HG03342 (cell line): Measurements from ENCODE around the gene HLA-DOA.

Source experiments
- ATAC-seq: cut with Tn5 transposase; IDR thresholded peaks from one replicate; pipeline ENCODE4 v1.9.1; 2021; ENCODE audit warnings: mild to moderate bottlenecking, moderate library complexity; ENCODE audit not compliant: unreplicated experiment

The HLA-DOA gene

GRCh38 chr6:32968093-32968866 is 41.1 kb downstream of the HLA-DOA start, which contains the start of gene BRD2:
Gene BRD2 (plus strand): TSS chr6:32968594. CDS start chr6:32972899, 4,305 bp downstream.
- ATAC-seq, result peak; percentile 26

DNA sequence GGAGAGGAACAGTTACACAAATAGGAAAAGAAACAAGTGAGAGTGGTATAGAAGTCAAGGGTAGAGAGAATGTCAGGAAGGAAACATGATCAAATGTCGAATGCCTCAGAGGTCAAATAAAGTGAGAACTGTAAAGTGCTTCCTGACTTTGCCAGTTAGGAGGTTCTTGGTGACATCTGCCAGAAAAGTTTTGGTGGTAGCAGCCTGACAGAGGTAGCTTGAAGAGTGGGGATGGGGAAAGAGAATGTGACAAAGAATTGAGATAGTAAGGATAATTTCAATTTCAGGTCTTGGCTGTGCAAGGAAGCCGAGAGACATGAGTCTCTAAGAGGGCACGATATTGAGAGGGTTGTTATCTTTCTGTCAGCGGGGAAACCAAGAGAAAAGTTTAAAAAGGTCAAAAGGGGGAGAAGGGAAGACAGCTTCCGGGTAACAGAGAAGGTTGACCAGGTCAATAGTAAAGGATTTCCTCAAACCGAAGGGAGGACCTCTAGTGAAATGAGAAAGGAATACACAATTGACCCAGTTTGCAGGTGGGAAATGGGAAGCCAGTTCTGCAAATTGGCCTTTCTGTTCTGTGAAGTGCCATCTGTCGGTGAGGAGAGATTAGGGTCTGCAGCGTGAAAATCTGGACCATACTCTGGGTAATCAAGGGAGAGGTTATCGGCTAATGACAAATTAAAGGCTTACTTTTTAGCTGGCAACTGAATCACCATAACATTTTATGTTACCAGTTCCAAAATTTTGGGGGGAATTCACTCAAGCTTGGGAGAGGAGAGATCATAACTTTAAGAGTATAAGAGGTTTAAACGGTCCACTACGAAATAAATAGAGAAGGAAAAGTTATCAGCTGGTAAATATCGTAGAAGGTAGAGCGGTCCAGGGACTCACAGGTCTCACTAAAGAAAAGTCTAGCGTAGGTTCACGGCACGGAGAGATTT is 42.0 kb downstream of the HLA-DOA start:
- ATAC-seq, result no peak

- no peak for ATAC-seq
Measured at GRCh38 chr6:32964776-32965175, 44.6 kb downstream of the HLA-DOA start.

- no peak for ATAC-seq
Measured at GRCh38 chr6:32963866-32964265, 45.5 kb downstream of the HLA-DOA start.

GRCh38 chr6:32962213-32962826 is 47.1 kb downstream of the HLA-DOA start:
- ATAC-seq, result no peak

DNA sequence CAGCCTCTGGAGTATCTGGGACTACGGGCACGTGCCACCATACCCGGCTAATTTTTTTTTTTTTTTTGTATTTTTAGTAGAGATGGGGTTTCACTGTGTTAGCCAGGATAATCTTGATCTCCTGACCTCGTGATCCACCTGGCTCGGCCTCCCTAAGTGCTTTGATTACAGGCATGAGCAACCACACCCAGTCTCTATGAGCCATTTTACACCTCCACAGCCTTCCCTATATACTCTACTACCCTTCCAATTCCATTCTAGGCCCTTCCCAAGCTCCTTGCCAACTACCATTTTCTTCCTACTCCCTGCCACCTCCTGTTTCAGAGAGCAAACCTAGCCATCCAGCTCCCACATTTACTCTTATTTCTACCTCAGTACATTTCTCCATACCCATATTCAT is 48.8 kb downstream of the HLA-DOA start:
- ATAC-seq, result no peak

- no peak for ATAC-seq
Measured at GRCh38 chr6:32956176-32956575, 53.2 kb downstream of the HLA-DOA start.

DNA sequence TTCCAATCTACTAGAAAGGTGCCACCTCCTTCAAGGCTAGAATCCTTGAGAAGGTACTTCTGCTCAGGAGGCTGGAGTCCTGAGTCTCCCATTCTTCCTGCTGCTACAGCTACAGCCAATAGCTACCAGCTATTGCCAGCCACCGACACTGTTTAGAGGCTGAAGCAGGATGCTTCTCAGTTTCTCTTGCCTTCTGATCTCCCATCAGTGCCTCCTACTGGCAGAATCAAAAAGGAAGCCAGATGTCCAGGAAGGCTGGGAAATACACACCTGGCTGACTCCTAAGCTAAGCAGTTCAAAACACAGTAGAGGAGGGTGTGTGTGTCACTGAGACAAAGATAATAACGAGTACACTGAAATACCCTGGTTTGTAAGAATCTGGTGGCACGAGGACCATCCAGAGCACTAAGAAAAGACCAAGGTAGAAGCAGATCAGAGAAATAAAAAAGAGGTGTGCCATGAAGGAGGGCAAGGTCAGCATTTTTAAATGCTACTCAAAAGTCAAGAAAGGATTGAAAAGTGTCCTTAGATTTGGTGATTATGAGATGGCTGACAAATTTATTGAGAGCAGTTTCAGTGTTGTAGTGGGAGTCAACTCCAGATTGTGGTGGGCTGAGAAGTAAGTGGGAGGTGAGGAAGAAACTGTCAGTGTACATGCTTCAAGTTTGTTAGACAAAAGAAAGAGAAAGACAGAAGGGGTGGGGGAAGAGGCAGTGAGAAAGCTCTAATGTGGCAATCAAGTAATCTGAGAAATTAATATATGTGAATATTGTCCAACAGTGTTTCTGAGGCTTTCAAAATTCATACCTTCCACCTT is 54.2 kb downstream of the HLA-DOA start:
- ATAC-seq, result no peak

DNA sequence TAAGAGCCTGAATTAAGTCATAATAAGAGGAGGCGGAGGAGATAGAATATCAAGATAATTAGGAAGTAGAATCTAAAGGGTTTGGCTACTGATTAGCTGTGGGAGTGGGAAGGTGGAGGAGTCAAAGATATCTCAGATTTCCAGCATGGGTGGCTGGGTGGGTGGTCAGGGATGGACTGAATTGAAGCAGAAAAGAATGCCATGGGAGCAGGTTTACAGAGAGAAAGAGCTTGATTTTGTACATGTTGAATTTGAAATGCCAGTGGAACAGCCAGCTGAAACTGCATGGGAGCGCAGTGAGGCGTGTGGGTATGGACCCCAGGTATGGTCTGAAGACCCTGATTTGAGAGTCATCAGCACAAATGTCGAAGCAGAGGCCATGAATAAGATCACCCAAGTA is 55.1 kb downstream of the HLA-DOA start:
- ATAC-seq, result no peak
